ENCODE measurements around the gene DCST2.
A peak's percentile ranks its signal among the peaks of the same experiment; 100 is the strongest.

DNA sequence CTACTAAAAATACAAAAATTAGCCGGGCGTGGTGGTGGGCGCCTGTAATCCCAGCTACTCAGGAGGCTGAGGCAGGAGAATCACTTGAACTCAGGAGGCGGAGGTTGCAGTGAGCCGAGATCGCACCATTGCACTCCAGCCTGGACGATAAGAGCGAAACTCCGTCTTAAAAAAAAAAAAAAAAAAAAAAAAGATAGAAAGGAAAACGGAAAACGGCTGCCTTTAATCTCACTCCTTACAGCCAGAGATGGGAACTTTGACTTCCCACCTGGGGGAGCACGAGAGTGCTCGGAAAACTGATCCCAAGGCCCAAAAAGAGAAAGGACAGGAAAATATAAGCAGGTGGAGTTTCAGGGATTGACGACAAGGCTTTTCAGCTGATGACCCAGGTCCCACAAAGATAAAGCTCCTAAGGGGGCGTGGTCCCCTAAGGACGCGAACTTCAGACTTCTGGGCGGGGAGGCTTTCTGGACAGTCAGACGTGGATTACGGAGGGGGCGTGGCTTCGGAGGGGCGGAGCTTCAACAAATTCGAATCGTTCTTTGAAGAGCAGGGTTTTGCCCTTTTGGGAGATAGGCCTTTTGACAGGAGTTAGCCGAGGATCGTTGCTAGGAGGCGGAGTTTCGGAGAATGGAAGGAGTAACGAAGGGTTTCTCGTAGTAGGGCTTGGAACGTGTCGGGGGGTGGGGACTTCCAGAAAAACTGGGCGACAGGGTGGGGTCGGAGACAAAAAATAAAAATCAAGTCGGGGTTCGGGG, 60.1 kb downstream of the DCST2 start:
- TF ChIP-seq, protein P1, sequence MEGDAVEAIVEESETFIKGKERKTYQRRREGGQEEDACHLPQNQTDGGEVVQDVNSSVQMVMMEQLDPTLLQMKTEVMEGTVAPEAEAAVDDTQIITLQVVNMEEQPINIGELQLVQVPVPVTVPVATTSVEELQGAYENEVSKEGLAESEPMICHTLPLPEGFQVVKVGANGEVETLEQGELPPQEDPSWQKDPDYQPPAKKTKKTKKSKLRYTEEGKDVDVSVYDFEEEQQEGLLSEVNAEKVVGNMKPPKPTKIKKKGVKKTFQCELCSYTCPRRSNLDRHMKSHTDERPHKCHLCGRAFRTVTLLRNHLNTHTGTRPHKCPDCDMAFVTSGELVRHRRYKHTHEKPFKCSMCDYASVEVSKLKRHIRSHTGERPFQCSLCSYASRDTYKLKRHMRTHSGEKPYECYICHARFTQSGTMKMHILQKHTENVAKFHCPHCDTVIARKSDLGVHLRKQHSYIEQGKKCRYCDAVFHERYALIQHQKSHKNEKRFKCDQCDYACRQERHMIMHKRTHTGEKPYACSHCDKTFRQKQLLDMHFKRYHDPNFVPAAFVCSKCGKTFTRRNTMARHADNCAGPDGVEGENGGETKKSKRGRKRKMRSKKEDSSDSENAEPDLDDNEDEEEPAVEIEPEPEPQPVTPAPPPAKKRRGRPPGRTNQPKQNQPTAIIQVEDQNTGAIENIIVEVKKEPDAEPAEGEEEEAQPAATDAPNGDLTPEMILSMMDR (IDR thresholded peaks at IDR 0.05 in 4 of 5, conservative IDR thresholded peaks at IDR 0.05 in 1 of 5): no peak
- peak in 1 of 2 donors; percentile 64 for TF ChIP-seq POLR2A (IDR thresholded peaks at IDR 0.05)
